HepG2 (cell line): Measurements from ENCODE around the gene CREG2. TPM values are rescaled to one million over a fixed set of nuclear protein-coding genes. Genes with fewer than 3 reads are reported as not detected.

Experiments used
- BCL6 ChIP-seq: IDR thresholded peaks from 2 replicates; pipeline ENCODE4 v1.6.1; 2016; ENCODE audit warnings: missing genetic modification reagents, missing compliant biosample characterization
- HNRNPH1 ChIP-seq: fragments of 200-400 bp; formaldehyde crosslinking; optimal IDR thresholded peaks from 2 replicates; pipeline ENCODE3; 2017; ENCODE audit warnings: mild to moderate bottlenecking, low read depth, low read length
- KDM2A ChIP-seq: sonication (generic); formaldehyde crosslinking; IDR thresholded peaks from 2 replicates; pipeline ENCODE4 v1.4.0; 2020; ENCODE audit warnings: low read depth, missing genetic modification reagents, borderline replicate concordance
- KLF11 ChIP-seq: IDR thresholded peaks from 2 replicates; pipeline ENCODE4 v1.6.1; 2016; ENCODE audit warnings: missing compliant biosample characterization
- KLF16 ChIP-seq, 2 experiments: sonication (generic) in 1 of 2; formaldehyde crosslinking in 1 of 2; IDR thresholded peaks; 2 replicates each; pipeline versions ENCODE4 v1.6.1 to v1.8.0; 2016 to 2023; ENCODE audit warnings: missing genetic modification reagents in 2 of 2, missing compliant biosample characterization in 1 of 2
- LCORL ChIP-seq, 2 experiments: fragments of 450-650 bp in 1 of 2; sonication (generic) in 1 of 2; formaldehyde crosslinking in 1 of 2; IDR thresholded peaks; 2 replicates each; pipeline versions ENCODE4 v1.5.0 to v1.6.1; 2017 to 2020; ENCODE audit warnings: antibody characterized with exemption in 1 of 2, missing genetic modification reagents in 1 of 2
- NR1H2 ChIP-seq: sonication (generic); formaldehyde crosslinking; IDR thresholded peaks from 2 replicates; pipeline ENCODE4 v1.8.1; 2022; ENCODE audit warnings: low read depth, missing genetic modification reagents, borderline replicate concordance
- NR2F2 ChIP-seq: IDR thresholded peaks from 2 replicates; pipeline ENCODE4 v1.6.1; 2012; ENCODE audit warnings: low read depth, inconsistent platforms, borderline replicate concordance
- RARG ChIP-seq: sonication (generic); formaldehyde crosslinking; IDR thresholded peaks from 2 replicates; pipeline ENCODE4 v1.4.0; 2020; ENCODE audit warnings: low read depth, mild to moderate bottlenecking, missing genetic modification reagents
- SAP130 ChIP-seq: IDR thresholded peaks from 2 replicates; pipeline ENCODE4 v1.6.1; 2016; ENCODE audit warnings: low read depth
- SCMH1 ChIP-seq: sonication (generic); formaldehyde crosslinking; IDR thresholded peaks from 2 replicates; pipeline ENCODE4 v1.9.0; 2021; ENCODE audit warnings: missing genetic modification reagents, mild to moderate bottlenecking, borderline replicate concordance
- SIX1 ChIP-seq: sonication (generic); formaldehyde crosslinking; IDR thresholded peaks from 2 replicates; pipeline ENCODE4 v1.4.0; 2020; ENCODE audit warnings: missing genetic modification reagents, borderline replicate concordance
- SMAD1 ChIP-seq: sonication (generic); formaldehyde crosslinking; IDR thresholded peaks from 2 replicates; pipeline ENCODE4 v1.4.0; 2020; ENCODE audit warnings: missing genetic modification reagents, low read depth, mild to moderate bottlenecking, borderline replicate concordance
- SOX5 ChIP-seq: IDR thresholded peaks from 2 replicates; pipeline ENCODE4 v1.6.1; 2016; ENCODE audit warnings: borderline replicate concordance
- SSRP1 ChIP-seq: IDR thresholded peaks from 2 replicates; pipeline ENCODE4 v1.6.1; 2016; ENCODE audit warnings: control low read depth
- TSC22D2 ChIP-seq: sonication (generic); formaldehyde crosslinking; IDR thresholded peaks from 2 replicates; pipeline ENCODE4 v1.5.1; 2020; ENCODE audit warnings: missing genetic modification reagents, mild to moderate bottlenecking, borderline replicate concordance
- ZNF510 ChIP-seq: sonication (generic); formaldehyde crosslinking; IDR thresholded peaks from 2 replicates; pipeline ENCODE4 v1.4.0; 2020; ENCODE audit warnings: low read depth, mild to moderate bottlenecking, missing genetic modification reagents
- ZNF563 ChIP-seq: sonication (generic); formaldehyde crosslinking; IDR thresholded peaks from 2 replicates; pipeline ENCODE4 v1.8.0; 2022; ENCODE audit warnings: mild to moderate bottlenecking, moderate library complexity, missing genetic modification reagents
- ZNF629 ChIP-seq: sonication (generic); formaldehyde crosslinking; conservative IDR thresholded peaks from 2 replicates; pipeline ENCODE4 v1.5.0; 2020; ENCODE audit warnings: missing genetic modification reagents
- ZNF709 ChIP-seq: sonication (generic); formaldehyde crosslinking; IDR thresholded peaks from 2 replicates; pipeline ENCODE4 v1.5.0; 2020; ENCODE audit warnings: mild to moderate bottlenecking, missing genetic modification reagents
- ZNF780A ChIP-seq: sonication (generic); formaldehyde crosslinking; IDR thresholded peaks from 2 replicates; pipeline ENCODE4 v1.8.0; 2022; ENCODE audit warnings: mild to moderate bottlenecking, missing genetic modification reagents, moderate library complexity
- polyA plus RNA-seq, 8 experiments: library from polyadenylated mRNA; depleted of rRNA in 3 of 8; stranded (reverse) in 7 of 8; unstranded in 1 of 8; fragments of >200 nt; fragmentation: Illumina TruSeq in 4 of 8; extraction: Trizol in 4 of 8; gene quantifications; 2 replicates each; pipeline versions ENCODE4 v1.2.1 to v1.2.3, GENCODE V29; 2011 to 2016; ENCODE audit warnings: low read depth in 4 of 8, missing spikeins in 1 of 8, mixed read lengths in 1 of 8; ENCODE audit not compliant: insufficient read depth in 1 of 8
- total RNA-seq, 5 experiments: library from RNA; depleted of rRNA; stranded (reverse); fragments of >200 nt; fragmentation: Illumina TruSeq; extraction: Trizol; gene quantifications; 2 replicates each; pipeline ENCODE4 v1.2.3, GENCODE V29; 2016; ENCODE audit warnings: low read depth in 1 of 5
- TF ChIP-seq, protein P1 (sequence below): sonication (generic); formaldehyde crosslinking; IDR thresholded peaks from 2 replicates; pipeline ENCODE4 v1.5.0; 2020; ENCODE audit warnings: mild to moderate bottlenecking, low read depth, missing genetic modification reagents, borderline replicate concordance
- TF ChIP-seq, protein P2 (sequence below): sonication (generic); formaldehyde crosslinking; IDR thresholded peaks from 2 replicates; pipeline ENCODE4 v1.9.0; 2022; ENCODE audit warnings: low read depth, missing genetic modification reagents
- TF ChIP-seq, protein P3 (sequence below): sonication (generic); formaldehyde crosslinking; IDR thresholded peaks from 2 replicates; pipeline ENCODE4 v1.5.0; 2020; ENCODE audit warnings: mild to moderate bottlenecking, missing genetic modification reagents
- TF ChIP-seq, protein P4 (sequence below): fragments of 450-650 bp; IDR thresholded peaks from 2 replicates; pipeline ENCODE4 v1.6.1; 2016

The CREG2 gene
- total and polyA plus RNA-seq, 2 of the 13 experiments (the other 11 are each of a cell fraction or from before 2014, with no cell fraction given), result 0.18 to 0.26 TPM

DNA sequence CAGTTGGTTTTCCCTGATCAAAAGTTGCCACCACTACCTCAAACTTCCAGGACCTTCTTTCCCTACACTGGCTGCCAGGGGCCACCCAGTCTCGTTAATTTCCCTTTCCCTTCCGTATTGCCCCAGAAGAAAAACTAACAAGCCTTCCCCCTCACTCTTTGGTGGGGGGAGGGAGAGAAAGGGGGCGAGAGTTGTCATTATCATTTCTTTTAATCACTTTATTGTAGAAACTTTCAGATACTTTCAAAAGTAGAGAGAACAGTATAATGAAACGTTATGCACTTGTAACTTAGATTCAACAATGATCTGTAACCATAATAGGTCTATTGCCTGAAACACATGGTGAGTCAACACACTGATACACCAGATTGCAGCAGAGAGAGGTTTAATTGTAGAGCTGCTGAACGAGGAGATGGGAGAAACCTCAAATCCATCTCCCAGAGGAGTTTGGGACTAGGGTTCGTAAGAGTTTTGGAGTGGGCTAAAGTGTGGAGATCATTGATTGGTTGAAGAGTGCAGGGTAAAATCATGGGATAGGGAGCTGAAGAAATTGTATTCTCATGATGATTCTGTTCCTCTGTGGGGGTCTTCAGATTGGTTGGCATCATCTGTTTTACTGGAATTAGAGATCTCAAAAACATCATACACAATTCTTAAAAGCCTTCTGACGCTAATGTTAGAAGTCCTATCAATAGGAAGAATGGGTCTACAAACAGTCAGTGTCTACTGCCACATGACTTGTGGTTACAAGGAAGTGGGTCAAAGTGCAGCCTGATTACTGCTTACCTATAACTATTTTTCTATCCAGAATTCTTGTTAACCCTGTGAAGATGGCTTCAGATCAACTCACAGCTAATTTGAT, 76.2 kb downstream of the CREG2 start (continued):
- TF ChIP-seq BCL6 (CRISPR knock-in tag) (no peak), ZNF563 (CRISPR knock-in tag) (no peak), LCORL (IDR thresholded peaks at IDR 0.05) (no peak), LCORL (CRISPR knock-in tag; IDR thresholded peaks at IDR 0.05) (0 out of 2 replicates have a peak, but pooled peaks have one; percentile 17), KDM2A (no peak), HNRNPH1 (no peak), SAP130 (peak; percentile 24), RARG (CRISPR knock-in tag) (no peak), NR2F2 (no peak; the same call in 1 of the 2 replicates), NR1H2 (CRISPR knock-in tag) (no peak), SIX1 (CRISPR knock-in tag) (no peak), ZNF629 (CRISPR knock-in tag) (peak; percentile 95), ZNF709 (CRISPR knock-in tag) (no peak), ZNF780A (CRISPR knock-in tag) (no peak), SOX5 (peak; percentile 13; the same call in 1 of the 2 replicates), SSRP1 (no peak), TSC22D2 (CRISPR knock-in tag) (no peak), SCMH1 (CRISPR knock-in tag) (no peak), KLF11 (CRISPR knock-in tag) (no peak), SMAD1 (CRISPR knock-in tag) (no peak), KLF16 (CRISPR knock-in tag; IDR thresholded peaks at IDR 0.05) (peak in 1 of 2 experiments; percentile 15; a peak in 1 of 4 replicates), ZNF510 (CRISPR knock-in tag) (no peak)
- TF ChIP-seq, protein P1, sequence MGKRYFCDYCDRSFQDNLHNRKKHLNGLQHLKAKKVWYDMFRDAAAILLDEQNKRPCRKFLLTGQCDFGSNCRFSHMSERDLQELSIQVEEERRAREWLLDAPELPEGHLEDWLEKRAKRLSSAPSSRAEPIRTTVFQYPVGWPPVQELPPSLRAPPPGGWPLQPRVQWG (CRISPR knock-in tag), result no peak
- TF ChIP-seq, protein P2, sequence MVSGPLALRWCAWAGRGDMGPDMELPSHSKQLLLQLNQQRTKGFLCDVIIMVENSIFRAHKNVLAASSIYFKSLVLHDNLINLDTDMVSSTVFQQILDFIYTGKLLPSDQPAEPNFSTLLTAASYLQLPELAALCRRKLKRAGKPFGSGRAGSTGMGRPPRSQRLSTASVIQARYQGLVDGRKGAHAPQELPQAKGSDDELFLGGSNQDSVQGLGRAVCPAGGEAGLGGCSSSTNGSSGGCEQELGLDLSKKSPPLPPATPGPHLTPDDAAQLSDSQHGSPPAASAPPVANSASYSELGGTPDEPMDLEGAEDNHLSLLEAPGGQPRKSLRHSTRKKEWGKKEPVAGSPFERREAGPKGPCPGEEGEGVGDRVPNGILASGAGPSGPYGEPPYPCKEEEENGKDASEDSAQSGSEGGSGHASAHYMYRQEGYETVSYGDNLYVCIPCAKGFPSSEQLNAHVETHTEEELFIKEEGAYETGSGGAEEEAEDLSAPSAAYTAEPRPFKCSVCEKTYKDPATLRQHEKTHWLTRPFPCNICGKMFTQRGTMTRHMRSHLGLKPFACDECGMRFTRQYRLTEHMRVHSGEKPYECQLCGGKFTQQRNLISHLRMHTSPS (CRISPR knock-in tag), result no peak
- TF ChIP-seq, protein P3, sequence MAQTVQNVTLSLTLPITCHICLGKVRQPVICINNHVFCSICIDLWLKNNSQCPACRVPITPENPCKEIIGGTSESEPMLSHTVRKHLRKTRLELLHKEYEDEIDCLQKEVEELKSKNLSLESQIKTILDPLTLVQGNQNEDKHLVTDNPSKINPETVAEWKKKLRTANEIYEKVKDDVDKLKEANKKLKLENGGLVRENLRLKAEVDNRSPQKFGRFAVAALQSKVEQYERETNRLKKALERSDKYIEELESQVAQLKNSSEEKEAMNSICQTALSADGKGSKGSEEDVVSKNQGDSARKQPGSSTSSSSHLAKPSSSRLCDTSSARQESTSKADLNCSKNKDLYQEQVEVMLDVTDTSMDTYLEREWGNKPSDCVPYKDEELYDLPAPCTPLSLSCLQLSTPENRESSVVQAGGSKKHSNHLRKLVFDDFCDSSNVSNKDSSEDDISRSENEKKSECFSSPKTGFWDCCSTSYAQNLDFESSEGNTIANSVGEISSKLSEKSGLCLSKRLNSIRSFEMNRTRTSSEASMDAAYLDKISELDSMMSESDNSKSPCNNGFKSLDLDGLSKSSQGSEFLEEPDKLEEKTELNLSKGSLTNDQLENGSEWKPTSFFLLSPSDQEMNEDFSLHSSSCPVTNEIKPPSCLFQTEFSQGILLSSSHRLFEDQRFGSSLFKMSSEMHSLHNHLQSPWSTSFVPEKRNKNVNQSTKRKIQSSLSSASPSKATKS (CRISPR knock-in tag), result no peak
- TF ChIP-seq, protein P4, sequence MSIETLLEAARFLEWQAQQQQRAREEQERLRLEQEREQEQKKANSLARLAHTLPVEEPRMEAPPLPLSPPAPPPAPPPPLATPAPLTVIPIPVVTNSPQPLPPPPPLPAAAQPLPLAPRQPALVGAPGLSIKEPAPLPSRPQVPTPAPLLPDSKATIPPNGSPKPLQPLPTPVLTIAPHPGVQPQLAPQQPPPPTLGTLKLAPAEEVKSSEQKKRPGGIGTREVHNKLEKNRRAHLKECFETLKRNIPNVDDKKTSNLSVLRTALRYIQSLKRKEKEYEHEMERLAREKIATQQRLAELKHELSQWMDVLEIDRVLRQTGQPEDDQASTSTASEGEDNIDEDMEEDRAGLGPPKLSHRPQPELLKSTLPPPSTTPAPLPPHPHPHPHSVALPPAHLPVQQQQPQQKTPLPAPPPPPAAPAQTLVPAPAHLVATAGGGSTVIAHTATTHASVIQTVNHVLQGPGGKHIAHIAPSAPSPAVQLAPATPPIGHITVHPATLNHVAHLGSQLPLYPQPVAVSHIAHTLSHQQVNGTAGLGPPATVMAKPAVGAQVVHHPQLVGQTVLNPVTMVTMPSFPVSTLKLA, result no peak
